Measurements from ENCODE around the gene ADAMTS16. TPM values are rescaled to one million over a fixed set of nuclear protein-coding genes. Genes with fewer than 3 reads are reported as not detected.

The ADAMTS16 gene
- total RNA-seq, 1 experiment from 2014 or later: 30.1 TPM

- no peak overlapping the region for H3K4me3 Mint-ChIP-seq
- ATAC-seq (no peak), DNase-seq (ENCODE audit: low spot score) (no peak)
- peaks cover 73% of the 10 kb centered on the region for H3K36me3 Mint-ChIP-seq
- CTCF ChIA-PET: interaction anchor here (1.5 kb wide), 1 partner anchor 147 kb away, joined by 3 read pairs; no protein-coding TSS in a partner anchor
- H3K27me3 Mint-ChIP-seq (ENCODE audit: low read depth): no peaks in the 10 kb centered on the region
- H3K9me3 Mint-ChIP-seq: peaks cover 37% of the 10 kb centered on the region
- no peak for TF ChIP-seq NFE2L1 (CRISPR knock-in tag; IDR thresholded peaks at IDR 0.05)
- no peak for TF ChIP-seq KAT7 (CRISPR knock-in tag; IDR thresholded peaks at IDR 0.05; ENCODE audit: borderline replicate concordance)
- no peak for TF ChIP-seq NFATC4 (CRISPR knock-in tag; IDR thresholded peaks at IDR 0.05)
- H3K4me1 Mint-ChIP-seq: peaks cover 39% of the 10 kb centered on the region
- H3K27ac Mint-ChIP-seq: peak overlapping the region; percentile 43; the same call in 1 of the 2 replicates
- POLR2A ChIA-PET: no interaction called here
These were observed 5.8 kb downstream of the ADAMTS16 start for GRCh38 chr5:5145651-5146529.

GRCh38 chr5:5146530-5147160 is 6.5 kb downstream of the ADAMTS16 start:
- Mint-ChIP-seq H3K4me1 (peaks cover 34% of the 10 kb centered on the region), H3K9me3 (peaks cover 38% of the 10 kb centered on the region), H3K27ac (no peak overlapping the region), H3K4me3 (no peak overlapping the region), H3K36me3 (peaks cover 75% of the 10 kb centered on the region), H3K27me3 (ENCODE audit: low read depth) (no peaks in the 10 kb centered on the region)
- TF ChIP-seq ZBTB43 (CRISPR knock-in tag; IDR thresholded peaks at IDR 0.05) (no peak), NFYB (CRISPR knock-in tag; conservative IDR thresholded peaks at IDR 0.05; ENCODE audit: low read depth) (no peak), MYBL2 (CRISPR knock-in tag; IDR thresholded peaks at IDR 0.05) (no peak), SP1 (CRISPR knock-in tag; conservative IDR thresholded peaks at IDR 0.05) (no peak), HMGXB4 (CRISPR knock-in tag; IDR thresholded peaks at IDR 0.05) (no peak), TCF7 (CRISPR knock-in tag; IDR thresholded peaks at IDR 0.05; ENCODE audit: low read depth) (no peak), ZNF425 (CRISPR knock-in tag; conservative IDR thresholded peaks at IDR 0.05) (no peak), STAT6 (CRISPR knock-in tag; conservative IDR thresholded peaks at IDR 0.05; ENCODE audit: low read depth) (no peak), AR (CRISPR knock-in tag; IDR thresholded peaks at IDR 0.05) (no peak), SMAD4 (CRISPR knock-in tag; IDR thresholded peaks at IDR 0.05) (no peak), SMAD3 (CRISPR knock-in tag; IDR thresholded peaks at IDR 0.05; ENCODE audit: borderline replicate concordance) (no peak)
- ChIA-PET POLR2A (no interaction called here), CTCF (no interaction called here)
- ATAC-seq: no peak
- DNase-seq (ENCODE audit: low spot score): no peak

All from WTC11 (cell line).